Measurements from ENCODE around the gene ZBTB21. TPM values are rescaled to one million over a fixed set of nuclear protein-coding genes. Genes with fewer than 3 reads are reported as not detected.

ZBTB21 gene
- polyA plus RNA-seq, 1 experiment, result 13.4 TPM

- DNase-seq (ENCODE audit: low read depth, low spot score), result no peak
- POLR2A ChIA-PET, result no interaction called here
- no peak for TF ChIP-seq CTCF (IDR thresholded peaks at IDR 0.05; ENCODE audit: low read depth, low read length)
- Histone ChIP-seq H3K9me3 (ENCODE audit: control insufficient read depth, insufficient read depth, low read length) (peaks cover 9% of the 10 kb centered on the region), H3K27ac (ENCODE audit: low read depth, low read length) (no peak overlapping the region), H3K27me3 (ENCODE audit: control insufficient read depth, insufficient read depth, low read length) (no peaks in the 10 kb centered on the region), H3K4me3 (ENCODE audit: low read depth, low read length) (no peak overlapping the region)
- CTCF ChIA-PET, result interaction anchor here (0.5 kb wide), 1 partner anchor 675 kb away, joined by 3 read pairs; no protein-coding TSS in a partner anchor
Measured at GRCh38 chr21:42037516-42037915, 27.4 kb upstream of the ZBTB21 start.

- ChIA-PET CTCF (interaction anchor here (0.6 kb wide), 1 partner anchor 98 kb away, joined by 3 read pairs; no protein-coding TSS in a partner anchor), POLR2A (no interaction called here)
- Histone ChIP-seq H3K4me3 (ENCODE audit: low read depth, low read length) (no peak overlapping the region), H3K27me3 (ENCODE audit: control insufficient read depth, insufficient read depth, low read length) (no peaks in the 10 kb centered on the region), H3K27ac (ENCODE audit: low read depth, low read length) (no peak overlapping the region), H3K9me3 (ENCODE audit: control insufficient read depth, insufficient read depth, low read length) (peaks cover 9% of the 10 kb centered on the region)
- DNase-seq (ENCODE audit: low read depth, low spot score), result no peak
- no peak for TF ChIP-seq CTCF (IDR thresholded peaks at IDR 0.05; ENCODE audit: low read depth, low read length)
Measured at GRCh38 chr21:42036313-42036712, 26.2 kb upstream of the ZBTB21 start.

GRCh38 chr21:42032968-42033367, 22.8 kb upstream of the ZBTB21 start:
- Histone ChIP-seq H3K27ac (ENCODE audit: low read depth, low read length) (no peak overlapping the region), H3K27me3 (ENCODE audit: control insufficient read depth, insufficient read depth, low read length) (no peaks in the 10 kb centered on the region), H3K9me3 (ENCODE audit: control insufficient read depth, insufficient read depth, low read length) (peaks cover 2% of the 10 kb centered on the region; the same call in 1 of the 2 replicates), H3K4me3 (ENCODE audit: low read depth, low read length) (no peak overlapping the region)
- CTCF ChIA-PET, result interaction anchor here (0.9 kb wide), 1 partner anchor 84 kb away, joined by 3 read pairs; no protein-coding TSS in a partner anchor
- DNase-seq (ENCODE audit: low read depth, low spot score), result no peak
- TF ChIP-seq CTCF (IDR thresholded peaks at IDR 0.05; ENCODE audit: low read depth, low read length), result no peak
- POLR2A ChIA-PET, result no interaction called here

GRCh38 chr21:42032266-42032665, 22.1 kb upstream of the ZBTB21 start:
- POLR2A ChIA-PET, result no interaction called here

GRCh38 chr21:42031816-42032215, 21.7 kb upstream of the ZBTB21 start:
- TF ChIP-seq CTCF (IDR thresholded peaks at IDR 0.05; ENCODE audit: low read depth, low read length), result no peak
- Histone ChIP-seq H3K4me3 (ENCODE audit: low read depth, low read length) (no peak overlapping the region), H3K9me3 (ENCODE audit: control insufficient read depth, insufficient read depth, low read length) (peaks cover 2% of the 10 kb centered on the region; the same call in 1 of the 2 replicates), H3K27me3 (ENCODE audit: control insufficient read depth, insufficient read depth, low read length) (no peaks in the 10 kb centered on the region), H3K27ac (ENCODE audit: low read depth, low read length) (no peak overlapping the region)
- CTCF ChIA-PET, result no interaction called here
- DNase-seq (ENCODE audit: low read depth, low spot score), result no peak
- POLR2A ChIA-PET, result no interaction called here

More at GRCh38 chr21:42032266-42032665, 22.1 kb upstream of the ZBTB21 start:
- CTCF ChIA-PET, result no interaction called here
- no peak for TF ChIP-seq CTCF (IDR thresholded peaks at IDR 0.05; ENCODE audit: low read depth, low read length)
- no peak overlapping the region for H3K4me3 ChIP-seq (ENCODE audit: low read depth, low read length)
- H3K27ac ChIP-seq (ENCODE audit: low read depth, low read length), result no peak overlapping the region
- no peaks in the 10 kb centered on the region for H3K27me3 ChIP-seq (ENCODE audit: control insufficient read depth, insufficient read depth, low read length)
- DNase-seq (ENCODE audit: low read depth, low spot score), result no peak
- peaks cover 2% of the 10 kb centered on the region; the same call in 1 of the 2 replicates for H3K9me3 ChIP-seq (ENCODE audit: control insufficient read depth, insufficient read depth, low read length)
